ENCODE measurements around the gene DPP10. TPM values are rescaled to one million over a fixed set of nuclear protein-coding genes. Genes with fewer than 3 reads are reported as not detected.

Gene DPP10
- total and polyA plus RNA-seq, 2 of the 13 experiments (the other 11 are each of a cell fraction or from before 2014, with no cell fraction given): 0.95 to 1.7 TPM

DNA sequence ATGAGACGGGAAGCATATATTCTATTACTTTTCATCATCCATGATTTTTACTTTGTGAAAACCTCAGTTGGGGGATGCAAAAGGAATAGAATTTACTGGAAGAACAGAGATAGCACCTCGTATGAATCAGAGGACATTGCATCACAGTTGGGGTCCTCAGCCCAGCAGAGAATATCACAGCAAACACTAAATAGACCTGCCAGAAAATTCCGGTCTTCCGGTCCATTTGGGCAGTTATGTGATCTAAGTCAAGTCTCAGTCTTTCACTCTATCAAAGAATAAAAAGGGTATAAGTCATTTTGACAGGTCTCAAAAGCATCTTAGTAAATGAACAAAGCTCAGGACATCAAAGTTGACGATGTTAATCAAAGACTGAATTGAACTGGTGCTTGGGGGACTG is 1100.6 kb downstream of the DPP10 start:
- Histone ChIP-seq H3K4me1 (ENCODE audit: insufficient read depth, low read length) (no peaks in the 10 kb centered on the region), H3K27me3 (ENCODE audit: control insufficient read depth in 1 of 2, insufficient read depth in 2 of 2, low read length in 2 of 2) (no peaks in the 10 kb centered on the region), H3K9ac (ENCODE audit: insufficient read depth, low read depth, low read length) (no peak overlapping the region), H3K4me2 (ENCODE audit: low read depth, low read length) (no peak overlapping the region), H3K4me3 (replicated peaks in 1 of 3; ENCODE audit: insufficient read depth in 1 of 3, low read depth in 2 of 3, low read length in 3 of 3) (no peak overlapping the region), H3K9me3 (ENCODE audit: low read length) (peaks cover 95% of the 10 kb centered on the region), H4K20me1 (ENCODE audit: insufficient read depth, low read length) (no peaks in the 10 kb centered on the region), H3K36me3 (replicated peaks in 1 of 2; ENCODE audit: control insufficient read depth in 1 of 2, insufficient read depth in 2 of 2, low read length in 2 of 2) (no peaks in the 10 kb centered on the region), H3K27ac (ENCODE audit: extremely low read length, insufficient read depth, low read length) (no peak overlapping the region), H3K79me2 (ENCODE audit: insufficient read depth, low read length) (no peaks in the 10 kb centered on the region), H2AFZ (ENCODE audit: low read length) (no peak overlapping the region)
- ChIA-PET POLR2A (no interaction called here), CTCF (ENCODE audit: low intra/inter-chr PET ratio, low total read pairs) (no interaction called here)
- intact Hi-C loops (cut with micrococcal nuclease; ENCODE audit: unreplicated experiment): no loop called here
- in situ Hi-C loops (cut with HindIII; ENCODE audit: extremely low pct_ligation_motif_present, low pct_unique_long_range_greater_than_20kb): no loop called here
- FAIRE-seq: no peak
- no peak for DNase-seq (ENCODE audit: low spot score)
- BruUV-seq (replicated peaks): no TSS peak
- 31% methylated on average over 5 of the region's 5 CpGs for WGBS (ENCODE audit: low lambda C conversion rate)
- no peak for TF ChIP-seq GTF2F1 (IDR thresholded peaks at IDR 0.05; ENCODE audit: low read length)
- no peak for TF ChIP-seq ZMAT3 (CRISPR knock-in tag; conservative IDR thresholded peaks at IDR 0.05)
- TF ChIP-seq KDM3A (CRISPR knock-in tag; IDR thresholded peaks at IDR 0.05; ENCODE audit: low read depth): no peak
- ATAC-seq: no peak

DNA sequence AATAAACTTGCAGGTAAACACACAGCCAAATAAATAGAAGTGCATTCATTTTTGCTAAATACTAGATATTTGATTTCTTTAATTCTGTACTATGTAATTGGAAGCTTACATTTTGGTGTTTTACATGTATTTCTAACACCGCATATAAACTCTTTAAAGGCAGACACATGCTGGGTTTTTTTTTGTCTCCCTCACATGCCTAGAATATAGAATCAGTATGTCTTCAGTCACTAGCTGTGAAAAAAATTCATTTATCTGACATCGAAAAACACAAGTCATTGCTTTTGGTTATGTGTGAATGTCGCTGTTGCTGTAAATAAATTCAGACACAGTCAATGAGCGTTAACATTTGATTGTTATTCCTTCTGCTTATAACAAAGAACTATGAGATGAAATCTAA is 1101.0 kb downstream of the DPP10 start:
- H2AFZ ChIP-seq (ENCODE audit: low read length): no peak overlapping the region

More for the DNA sequence above, 1101.0 kb downstream of the DPP10 start:
- no peak overlapping the region for H3K27ac ChIP-seq (ENCODE audit: extremely low read length, insufficient read depth, low read length)
- H3K9me3 ChIP-seq (ENCODE audit: low read length): peaks cover 97% of the 10 kb centered on the region
- ChIA-PET CTCF (ENCODE audit: low intra/inter-chr PET ratio, low total read pairs) (no interaction called here), POLR2A (no interaction called here)
- no peak overlapping the region for H3K4me3 ChIP-seq (replicated peaks in 1 of 3; ENCODE audit: insufficient read depth in 1 of 3, low read depth in 2 of 3, low read length in 3 of 3)
- no peaks in the 10 kb centered on the region for H3K79me2 ChIP-seq (ENCODE audit: insufficient read depth, low read length)
- ATAC-seq: no peak
- H3K4me2 ChIP-seq (ENCODE audit: low read depth, low read length): no peak overlapping the region
- no peaks in the 10 kb centered on the region for H3K27me3 ChIP-seq (ENCODE audit: control insufficient read depth in 1 of 2, insufficient read depth in 2 of 2, low read length in 2 of 2)
- TF ChIP-seq, protein P1, sequence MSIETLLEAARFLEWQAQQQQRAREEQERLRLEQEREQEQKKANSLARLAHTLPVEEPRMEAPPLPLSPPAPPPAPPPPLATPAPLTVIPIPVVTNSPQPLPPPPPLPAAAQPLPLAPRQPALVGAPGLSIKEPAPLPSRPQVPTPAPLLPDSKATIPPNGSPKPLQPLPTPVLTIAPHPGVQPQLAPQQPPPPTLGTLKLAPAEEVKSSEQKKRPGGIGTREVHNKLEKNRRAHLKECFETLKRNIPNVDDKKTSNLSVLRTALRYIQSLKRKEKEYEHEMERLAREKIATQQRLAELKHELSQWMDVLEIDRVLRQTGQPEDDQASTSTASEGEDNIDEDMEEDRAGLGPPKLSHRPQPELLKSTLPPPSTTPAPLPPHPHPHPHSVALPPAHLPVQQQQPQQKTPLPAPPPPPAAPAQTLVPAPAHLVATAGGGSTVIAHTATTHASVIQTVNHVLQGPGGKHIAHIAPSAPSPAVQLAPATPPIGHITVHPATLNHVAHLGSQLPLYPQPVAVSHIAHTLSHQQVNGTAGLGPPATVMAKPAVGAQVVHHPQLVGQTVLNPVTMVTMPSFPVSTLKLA (IDR thresholded peaks at IDR 0.05): no peak
- TF ChIP-seq NBN (conservative IDR thresholded peaks at IDR 0.05) (no peak), FOXA1 (IDR thresholded peaks at IDR 0.05) (no peak), FOXA1 (CRISPR knock-in tag; IDR thresholded peaks at IDR 0.05) (no peak), RARG (CRISPR knock-in tag; IDR thresholded peaks at IDR 0.05; ENCODE audit: low read depth) (no peak), KDM2A (CRISPR knock-in tag; IDR thresholded peaks at IDR 0.05; ENCODE audit: borderline replicate concordance, low read depth) (no peak), ZSCAN29 (CRISPR knock-in tag; conservative IDR thresholded peaks at IDR 0.05) (no peak), ZBTB49 (CRISPR knock-in tag; IDR thresholded peaks at IDR 0.05; ENCODE audit: borderline replicate concordance) (no peak), MXD4 (CRISPR knock-in tag; IDR thresholded peaks at IDR 0.05) (no peak)
- TF ChIP-seq, protein P2, sequence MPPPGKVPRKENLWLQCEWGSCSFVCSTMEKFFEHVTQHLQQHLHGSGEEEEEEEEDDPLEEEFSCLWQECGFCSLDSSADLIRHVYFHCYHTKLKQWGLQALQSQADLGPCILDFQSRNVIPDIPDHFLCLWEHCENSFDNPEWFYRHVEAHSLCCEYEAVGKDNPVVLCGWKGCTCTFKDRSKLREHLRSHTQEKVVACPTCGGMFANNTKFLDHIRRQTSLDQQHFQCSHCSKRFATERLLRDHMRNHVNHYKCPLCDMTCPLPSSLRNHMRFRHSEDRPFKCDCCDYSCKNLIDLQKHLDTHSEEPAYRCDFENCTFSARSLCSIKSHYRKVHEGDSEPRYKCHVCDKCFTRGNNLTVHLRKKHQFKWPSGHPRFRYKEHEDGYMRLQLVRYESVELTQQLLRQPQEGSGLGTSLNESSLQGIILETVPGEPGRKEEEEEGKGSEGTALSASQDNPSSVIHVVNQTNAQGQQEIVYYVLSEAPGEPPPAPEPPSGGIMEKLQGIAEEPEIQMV (CRISPR knock-in tag; IDR thresholded peaks at IDR 0.05; ENCODE audit: low read depth): no peak
- FAIRE-seq: no peak
- H3K4me1 ChIP-seq (ENCODE audit: insufficient read depth, low read length): no peaks in the 10 kb centered on the region
- in situ Hi-C loops (cut with HindIII; ENCODE audit: extremely low pct_ligation_motif_present, low pct_unique_long_range_greater_than_20kb): no loop called here
- no TSS peak for BruUV-seq (replicated peaks)
- WGBS (ENCODE audit: low lambda C conversion rate): 57% methylated on average over 4 of the region's 4 CpGs
- H3K9ac ChIP-seq (ENCODE audit: insufficient read depth, low read depth, low read length): no peak overlapping the region
- DNase-seq (ENCODE audit: low spot score): no peak
- intact Hi-C loops (cut with micrococcal nuclease; ENCODE audit: unreplicated experiment): no loop called here
- H3K36me3 ChIP-seq (replicated peaks in 1 of 2; ENCODE audit: control insufficient read depth in 1 of 2, insufficient read depth in 2 of 2, low read length in 2 of 2): no peaks in the 10 kb centered on the region
- no peaks in the 10 kb centered on the region for H4K20me1 ChIP-seq (ENCODE audit: insufficient read depth, low read length)

All from HepG2 (cell line).